Measurements from ENCODE around the gene RPL38. TPM values are rescaled to one million over a fixed set of nuclear protein-coding genes. Genes with fewer than 3 reads are reported as not detected.

RPL38 gene
- total RNA-seq, 1 donor from 2014 or later: 393 TPM

DNA sequence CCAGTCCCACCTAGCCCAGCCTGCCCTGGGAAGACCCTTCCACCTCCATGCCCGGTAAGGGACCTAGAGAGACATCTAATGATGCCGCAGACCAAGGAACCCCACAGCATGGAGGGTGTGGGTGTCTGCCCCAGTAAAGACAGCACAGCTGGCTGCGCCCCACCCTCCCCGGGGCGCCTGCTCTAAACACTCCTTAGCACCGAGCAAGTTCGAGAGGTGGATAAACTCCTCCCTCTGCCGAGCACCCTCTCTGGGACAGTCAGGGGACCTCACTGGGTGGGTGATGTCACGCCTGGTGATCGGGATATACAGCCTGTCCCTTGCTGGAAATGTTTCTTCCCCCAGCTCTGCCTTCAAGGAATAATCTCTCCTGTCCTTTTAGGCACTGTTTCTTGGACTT is 53.8 kb downstream of the RPL38 start:
- Histone ChIP-seq H3K4me1 (peaks cover 23% of the 10 kb centered on the region), H3K27ac (no peak overlapping the region), H4K20me1 (ENCODE audit: low read depth) (peaks cover 3% of the 10 kb centered on the region), H3K4me3 (no peak overlapping the region), H3K36me3 (no peaks in the 10 kb centered on the region), H2AFZ (replicated peaks) (no peak overlapping the region), H3K4me2 (no peak overlapping the region), H3K27me3 (peaks cover 7% of the 10 kb centered on the region), H3K9ac (no peak overlapping the region), H3F3A (ENCODE audit: low read depth) (peaks cover 15% of the 10 kb centered on the region), H3K79me2 (ENCODE audit: low read depth) (no peaks in the 10 kb centered on the region), H3K9me3 (ENCODE audit: low read depth) (no peaks in the 10 kb centered on the region)
- no peak for DNase-seq (ENCODE audit: low spot score)
- Mint-ChIP-seq H3K4me3 (no peak overlapping the region), H3K36me3 (peaks cover 3% of the 10 kb centered on the region), H3K4me1 (peaks cover 26% of the 10 kb centered on the region), H3K9me3 (no peaks in the 10 kb centered on the region), H3K27ac (no peak overlapping the region), H3K27me3 (ENCODE audit: insufficient read depth, low read depth) (peaks cover 7% of the 10 kb centered on the region)
- TF ChIP-seq, protein P1, sequence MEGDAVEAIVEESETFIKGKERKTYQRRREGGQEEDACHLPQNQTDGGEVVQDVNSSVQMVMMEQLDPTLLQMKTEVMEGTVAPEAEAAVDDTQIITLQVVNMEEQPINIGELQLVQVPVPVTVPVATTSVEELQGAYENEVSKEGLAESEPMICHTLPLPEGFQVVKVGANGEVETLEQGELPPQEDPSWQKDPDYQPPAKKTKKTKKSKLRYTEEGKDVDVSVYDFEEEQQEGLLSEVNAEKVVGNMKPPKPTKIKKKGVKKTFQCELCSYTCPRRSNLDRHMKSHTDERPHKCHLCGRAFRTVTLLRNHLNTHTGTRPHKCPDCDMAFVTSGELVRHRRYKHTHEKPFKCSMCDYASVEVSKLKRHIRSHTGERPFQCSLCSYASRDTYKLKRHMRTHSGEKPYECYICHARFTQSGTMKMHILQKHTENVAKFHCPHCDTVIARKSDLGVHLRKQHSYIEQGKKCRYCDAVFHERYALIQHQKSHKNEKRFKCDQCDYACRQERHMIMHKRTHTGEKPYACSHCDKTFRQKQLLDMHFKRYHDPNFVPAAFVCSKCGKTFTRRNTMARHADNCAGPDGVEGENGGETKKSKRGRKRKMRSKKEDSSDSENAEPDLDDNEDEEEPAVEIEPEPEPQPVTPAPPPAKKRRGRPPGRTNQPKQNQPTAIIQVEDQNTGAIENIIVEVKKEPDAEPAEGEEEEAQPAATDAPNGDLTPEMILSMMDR (IDR thresholded peaks at IDR 0.05): no peak

DNA sequence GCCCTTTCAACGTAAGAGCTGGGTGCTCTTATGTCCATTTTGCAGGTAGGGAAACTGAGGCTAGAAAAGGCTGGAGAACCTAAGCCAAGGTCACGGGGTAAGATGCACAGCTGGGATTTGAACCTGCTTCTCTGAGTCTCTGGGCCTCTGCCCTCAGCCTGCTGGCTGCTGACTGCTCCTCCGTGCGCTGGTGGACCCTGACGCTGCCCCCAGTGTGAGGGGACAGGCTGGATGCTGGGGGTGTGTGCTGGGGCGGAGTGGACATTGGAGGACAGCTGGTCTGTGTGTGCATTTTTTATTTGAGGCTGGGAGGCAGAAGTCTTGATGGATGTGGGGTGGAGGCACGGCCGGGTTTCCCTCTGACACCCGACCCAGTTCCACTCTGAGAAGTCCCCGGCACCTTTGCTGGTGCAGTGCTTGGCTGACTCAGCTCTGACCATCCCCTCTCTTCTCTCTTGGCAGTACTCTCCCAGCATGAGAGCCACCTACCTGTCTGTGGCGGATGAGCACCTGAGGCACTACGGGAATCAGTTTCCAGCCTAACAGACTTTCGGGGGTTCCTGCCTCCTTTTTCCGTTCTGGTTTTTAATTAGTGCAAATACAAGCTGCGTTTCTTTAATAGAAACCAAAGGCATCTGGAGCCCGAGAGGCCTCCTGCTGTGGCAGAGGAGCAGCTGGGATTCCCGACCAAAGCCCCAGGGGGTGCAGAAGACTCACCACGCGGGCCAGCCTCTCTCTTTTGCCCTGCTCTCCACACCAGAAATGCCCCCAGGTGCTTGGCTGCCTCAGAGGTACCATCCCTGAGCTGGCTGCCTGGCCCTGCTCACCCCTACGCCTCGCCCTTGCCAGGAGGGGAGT is 56.4 kb downstream of the RPL38 start:
- no peak for DNase-seq (ENCODE audit: low spot score)
- Mint-ChIP-seq H3K4me3 (no peak overlapping the region), H3K9me3 (no peaks in the 10 kb centered on the region), H3K27ac (no peak overlapping the region), H3K36me3 (no peaks in the 10 kb centered on the region), H3K27me3 (ENCODE audit: insufficient read depth, low read depth) (peaks cover 7% of the 10 kb centered on the region), H3K4me1 (peaks cover 33% of the 10 kb centered on the region)
- peaks cover 15% of the 10 kb centered on the region for H3F3A ChIP-seq (ENCODE audit: low read depth)
- no peaks in the 10 kb centered on the region for H3K79me2 ChIP-seq (ENCODE audit: low read depth)
- H3K4me2 ChIP-seq: peak overlapping the region; percentile 64
- no peak for TF ChIP-seq EZH2phosphoT487 (IDR thresholded peaks at IDR 0.05)
- TF ChIP-seq EZH2 (IDR thresholded peaks at IDR 0.05): no peak
- TF ChIP-seq, protein P1 (IDR thresholded peaks at IDR 0.05): no peak
- no peak overlapping the region for H2AFZ ChIP-seq (replicated peaks)
- H3K9me3 ChIP-seq (ENCODE audit: low read depth): no peaks in the 10 kb centered on the region
- no peak overlapping the region for H3K27ac ChIP-seq
- H3K9ac ChIP-seq: no peak overlapping the region
- peaks cover 7% of the 10 kb centered on the region for H3K27me3 ChIP-seq
- no peaks in the 10 kb centered on the region for H3K36me3 ChIP-seq
- H4K20me1 ChIP-seq (ENCODE audit: low read depth): peaks cover 3% of the 10 kb centered on the region
- no peak overlapping the region for H3K4me3 ChIP-seq
- H3K4me1 ChIP-seq: peaks cover 28% of the 10 kb centered on the region

Other genes with a start within 250 kb of the RPL38 start
- 3.2 and 5.8 TPM in 2 replicates for gene TTYH2, start 9.9 kb downstream of the RPL38 start, total RNA-seq (ENCODE audit: low replicate concordance)
- not detected in 2 replicates for gene DNAI2, start 70.6 kb downstream of the RPL38 start, total RNA-seq (ENCODE audit: low replicate concordance)
- 0.15 and 0.62 TPM in 2 replicates for gene KIF19, start 122.5 kb downstream of the RPL38 start, total RNA-seq (ENCODE audit: low replicate concordance)
- gene BTBD17, start 158.2 kb downstream of the RPL38 start, total RNA-seq (ENCODE audit: low replicate concordance): 10.8 and 36.8 TPM in 2 replicates
- gene GPR142, start 163.8 kb downstream of the RPL38 start, total RNA-seq (ENCODE audit: low replicate concordance): 0.93 TPM in 1 of 2 replicates, not detected in the other
- 13.5 and 42.0 TPM in 2 replicates for gene GPRC5C, start 228.4 kb downstream of the RPL38 start, total RNA-seq (ENCODE audit: low replicate concordance)